Measurements from ENCODE around the gene EEF1A1.
A peak's percentile ranks its signal among the peaks of the same experiment; 100 is the strongest.
"Not testable (repeated sequence)": the region's sequence is repeated elsewhere in the genome, so short reads cannot be mapped to it uniquely, and the experiment has no call there.

The EEF1A1 gene

GRCh38 chr6:73520688-73521350 is at the start of gene EEF1A1:
EEF1A1 (minus strand) TSS chr6:73521032; CDS start chr6:73520026, 1,006 bp downstream.
- no peaks in the 10 kb centered on the region for H3K9me3 ChIP-seq (ENCODE audit: control insufficient read depth, insufficient read depth, low read length)
- H3K4me1 ChIP-seq (ENCODE audit: control insufficient read depth, insufficient read depth, low read length) = no peaks in the 10 kb centered on the region
- peaks cover 40% of the 10 kb centered on the region for H3K36me3 ChIP-seq (ENCODE audit: control insufficient read depth, insufficient read depth, low read length)

GRCh38 chr6:73569121-73569520 is 48.3 kb upstream of the EEF1A1 start:
- H3K36me3 ChIP-seq (ENCODE audit: control insufficient read depth, insufficient read depth, low read length) = no peaks in the 10 kb centered on the region
- H3K4me1 ChIP-seq (ENCODE audit: control insufficient read depth, insufficient read depth, low read length) = peaks cover 5% of the 10 kb centered on the region

More at GRCh38 chr6:73520688-73521350, at the start of gene EEF1A1:
- peak within 1 kb of the TSS; percentile 100 for H3K9ac ChIP-seq (ENCODE audit: low read depth, low read length)
- peak within 1 kb of the TSS; percentile 89 for H3K4me3 ChIP-seq (ENCODE audit: low read depth, low read length)
- H3K27me3 ChIP-seq (ENCODE audit: control insufficient read depth, insufficient read depth, low read length) = no peaks in the 10 kb centered on the region

GRCh38 chr6:73566954-73567591 is 46.2 kb upstream of the EEF1A1 start:
- Histone ChIP-seq H3K4me3 (ENCODE audit: low read depth, low read length) (no peak overlapping the region), H3K4me1 (ENCODE audit: control insufficient read depth, insufficient read depth, low read length) (peaks cover 5% of the 10 kb centered on the region), H3K9me3 (ENCODE audit: control insufficient read depth, insufficient read depth, low read length) (no peaks in the 10 kb centered on the region), H3K9ac (ENCODE audit: low read depth, low read length) (no peak overlapping the region), H3K36me3 (ENCODE audit: control insufficient read depth, insufficient read depth, low read length) (no peaks in the 10 kb centered on the region), H3K27me3 (ENCODE audit: control insufficient read depth, insufficient read depth, low read length) (no peaks in the 10 kb centered on the region)

More at GRCh38 chr6:73569121-73569520, 48.3 kb upstream of the EEF1A1 start:
- no peak overlapping the region for H3K4me3 ChIP-seq (ENCODE audit: low read depth, low read length)
- H3K9me3 ChIP-seq (ENCODE audit: control insufficient read depth, insufficient read depth, low read length) = no peaks in the 10 kb centered on the region
- H3K9ac ChIP-seq (ENCODE audit: low read depth, low read length) = no peak overlapping the region
- H3K27me3 ChIP-seq (ENCODE audit: control insufficient read depth, insufficient read depth, low read length) = no peaks in the 10 kb centered on the region

- not testable (repeated sequence) for H3K36me3 ChIP-seq (ENCODE audit: control insufficient read depth, insufficient read depth, low read length); H3K4me1 ChIP-seq (ENCODE audit: control insufficient read depth, insufficient read depth, low read length); H3K27me3 ChIP-seq (ENCODE audit: control insufficient read depth, insufficient read depth, low read length); H3K9ac ChIP-seq (ENCODE audit: low read depth, low read length); H3K9me3 ChIP-seq (ENCODE audit: control insufficient read depth, insufficient read depth, low read length); H3K4me3 ChIP-seq (ENCODE audit: low read depth, low read length)
Measured at GRCh38 chr6:73566486-73566871, 45.6 kb upstream of the EEF1A1 start.

- Histone ChIP-seq H3K4me3 (ENCODE audit: low read depth, low read length) (no peak overlapping the region), H3K9me3 (ENCODE audit: control insufficient read depth, insufficient read depth, low read length) (no peaks in the 10 kb centered on the region), H3K27me3 (ENCODE audit: control insufficient read depth, insufficient read depth, low read length) (no peaks in the 10 kb centered on the region), H3K36me3 (ENCODE audit: control insufficient read depth, insufficient read depth, low read length) (no peaks in the 10 kb centered on the region), H3K4me1 (ENCODE audit: control insufficient read depth, insufficient read depth, low read length) (peaks cover 5% of the 10 kb centered on the region), H3K9ac (ENCODE audit: low read depth, low read length) (no peak overlapping the region)
Measured at GRCh38 chr6:73565767-73566485, 45.1 kb upstream of the EEF1A1 start.

- Histone ChIP-seq H3K4me1 (ENCODE audit: control insufficient read depth, insufficient read depth, low read length) (peaks cover 5% of the 10 kb centered on the region), H3K4me3 (ENCODE audit: low read depth, low read length) (no peak overlapping the region), H3K36me3 (ENCODE audit: control insufficient read depth, insufficient read depth, low read length) (no peaks in the 10 kb centered on the region), H3K27me3 (ENCODE audit: control insufficient read depth, insufficient read depth, low read length) (no peaks in the 10 kb centered on the region), H3K9me3 (ENCODE audit: control insufficient read depth, insufficient read depth, low read length) (no peaks in the 10 kb centered on the region), H3K9ac (ENCODE audit: low read depth, low read length) (no peak overlapping the region)
Measured at GRCh38 chr6:73564578-73565345, 43.9 kb upstream of the EEF1A1 start.

GRCh38 chr6:73562558-73562957 is 41.7 kb upstream of the EEF1A1 start:
- H3K9ac ChIP-seq (ENCODE audit: low read depth, low read length) = no peak overlapping the region
- no peaks in the 10 kb centered on the region for H3K9me3 ChIP-seq (ENCODE audit: control insufficient read depth, insufficient read depth, low read length)
- H3K4me1 ChIP-seq (ENCODE audit: control insufficient read depth, insufficient read depth, low read length) = peaks cover 12% of the 10 kb centered on the region
- no peak overlapping the region for H3K4me3 ChIP-seq (ENCODE audit: low read depth, low read length)
- no peaks in the 10 kb centered on the region for H3K36me3 ChIP-seq (ENCODE audit: control insufficient read depth, insufficient read depth, low read length)
- no peaks in the 10 kb centered on the region for H3K27me3 ChIP-seq (ENCODE audit: control insufficient read depth, insufficient read depth, low read length)

GRCh38 chr6:73560853-73561407 is 40.1 kb upstream of the EEF1A1 start:
- Histone ChIP-seq H3K4me3 (ENCODE audit: low read depth, low read length) (no peak overlapping the region), H3K9me3 (ENCODE audit: control insufficient read depth, insufficient read depth, low read length) (no peaks in the 10 kb centered on the region), H3K4me1 (ENCODE audit: control insufficient read depth, insufficient read depth, low read length) (peaks cover 12% of the 10 kb centered on the region), H3K36me3 (ENCODE audit: control insufficient read depth, insufficient read depth, low read length) (no peaks in the 10 kb centered on the region), H3K27me3 (ENCODE audit: control insufficient read depth, insufficient read depth, low read length) (no peaks in the 10 kb centered on the region), H3K9ac (ENCODE audit: low read depth, low read length) (no peak overlapping the region)

GRCh38 chr6:73560182-73560732 is 39.4 kb upstream of the EEF1A1 start:
- Histone ChIP-seq H3K9me3 (ENCODE audit: control insufficient read depth, insufficient read depth, low read length) (no peaks in the 10 kb centered on the region), H3K27me3 (ENCODE audit: control insufficient read depth, insufficient read depth, low read length) (no peaks in the 10 kb centered on the region), H3K4me3 (ENCODE audit: low read depth, low read length) (no peak overlapping the region), H3K9ac (ENCODE audit: low read depth, low read length) (no peak overlapping the region), H3K36me3 (ENCODE audit: control insufficient read depth, insufficient read depth, low read length) (no peaks in the 10 kb centered on the region), H3K4me1 (ENCODE audit: control insufficient read depth, insufficient read depth, low read length) (peaks cover 8% of the 10 kb centered on the region)

- H3K36me3 ChIP-seq (ENCODE audit: control insufficient read depth, insufficient read depth, low read length); H3K4me3 ChIP-seq (ENCODE audit: low read depth, low read length); H3K9me3 ChIP-seq (ENCODE audit: control insufficient read depth, insufficient read depth, low read length); H3K4me1 ChIP-seq (ENCODE audit: control insufficient read depth, insufficient read depth, low read length); H3K27me3 ChIP-seq (ENCODE audit: control insufficient read depth, insufficient read depth, low read length); H3K9ac ChIP-seq (ENCODE audit: low read depth, low read length): not testable (repeated sequence)
Measured at GRCh38 chr6:73559399-73559794, 38.6 kb upstream of the EEF1A1 start.

Data from iPS-15b (cell line).